Measurements from ENCODE around the gene ADCY4. TPM values are rescaled to one million over a fixed set of nuclear protein-coding genes. Genes with fewer than 3 reads are reported as not detected.
A peak's percentile ranks its signal among the peaks of the same experiment; 100 is the strongest.

ADCY4 gene
- total and polyA plus RNA-seq, 2 of the 13 experiments (the other 11 are each of a cell fraction or from before 2014, with no cell fraction given), result 0.03 TPM; not detected in 1

- no peak for TF ChIP-seq SP1 (IDR thresholded peaks at IDR 0.05)
- TF ChIP-seq SP1 (CRISPR knock-in tag; IDR thresholded peaks at IDR 0.05), result no peak
- TF ChIP-seq ZNF382 (CRISPR knock-in tag; IDR thresholded peaks at IDR 0.05; ENCODE audit: borderline replicate concordance), result no peak
- TF ChIP-seq TOPORS (CRISPR knock-in tag; IDR thresholded peaks at IDR 0.05), result no peak
- no peak for TF ChIP-seq ZNF143 (CRISPR knock-in tag; IDR thresholded peaks at IDR 0.05)
- no peak for TF ChIP-seq FOXP1 (IDR thresholded peaks at IDR 0.05)
- TF ChIP-seq FOXP1 (CRISPR knock-in tag; IDR thresholded peaks at IDR 0.05), result no peak
- TF ChIP-seq DMTF1 (CRISPR knock-in tag; IDR thresholded peaks at IDR 0.05), result no peak
- no peak for TF ChIP-seq ZNF775 (CRISPR knock-in tag; IDR thresholded peaks at IDR 0.05; ENCODE audit: borderline replicate concordance)
- peak; percentile 30 for TF ChIP-seq ZNF407 (CRISPR knock-in tag; IDR thresholded peaks at IDR 0.05; ENCODE audit: not compliant biosample characterization)
- TF ChIP-seq, protein P1, sequence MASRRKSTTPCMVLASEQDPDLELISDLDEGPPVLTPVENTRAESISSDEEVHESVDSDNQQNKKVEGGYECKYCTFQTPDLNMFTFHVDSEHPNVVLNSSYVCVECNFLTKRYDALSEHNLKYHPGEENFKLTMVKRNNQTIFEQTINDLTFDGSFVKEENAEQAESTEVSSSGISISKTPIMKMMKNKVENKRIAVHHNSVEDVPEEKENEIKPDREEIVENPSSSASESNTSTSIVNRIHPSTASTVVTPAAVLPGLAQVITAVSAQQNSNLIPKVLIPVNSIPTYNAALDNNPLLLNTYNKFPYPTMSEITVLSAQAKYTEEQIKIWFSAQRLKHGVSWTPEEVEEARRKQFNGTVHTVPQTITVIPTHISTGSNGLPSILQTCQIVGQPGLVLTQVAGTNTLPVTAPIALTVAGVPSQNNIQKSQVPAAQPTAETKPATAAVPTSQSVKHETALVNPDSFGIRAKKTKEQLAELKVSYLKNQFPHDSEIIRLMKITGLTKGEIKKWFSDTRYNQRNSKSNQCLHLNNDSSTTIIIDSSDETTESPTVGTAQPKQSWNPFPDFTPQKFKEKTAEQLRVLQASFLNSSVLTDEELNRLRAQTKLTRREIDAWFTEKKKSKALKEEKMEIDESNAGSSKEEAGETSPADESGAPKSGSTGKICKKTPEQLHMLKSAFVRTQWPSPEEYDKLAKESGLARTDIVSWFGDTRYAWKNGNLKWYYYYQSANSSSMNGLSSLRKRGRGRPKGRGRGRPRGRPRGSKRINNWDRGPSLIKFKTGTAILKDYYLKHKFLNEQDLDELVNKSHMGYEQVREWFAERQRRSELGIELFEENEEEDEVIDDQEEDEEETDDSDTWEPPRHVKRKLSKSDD (CRISPR knock-in tag; IDR thresholded peaks at IDR 0.05; ENCODE audit: low read depth), result no peak
- 0 out of 2 replicates have a peak, but pooled peaks have one; percentile 11 for TF ChIP-seq ZNF230 (CRISPR knock-in tag; IDR thresholded peaks at IDR 0.05)
- no peak for TF ChIP-seq ZNF766 (CRISPR knock-in tag; IDR thresholded peaks at IDR 0.05; ENCODE audit: borderline replicate concordance)
- peak; percentile 78; the same call in 1 of the 2 replicates for TF ChIP-seq ZNF83 (CRISPR knock-in tag; IDR thresholded peaks at IDR 0.05; ENCODE audit: borderline replicate concordance)
Observed at GRCh38 chr14:24367514-24368211, 32.8 kb upstream of the ADCY4 start, which contains the start of gene NFATC4 (continued).

Measured in HepG2 (cell line).